ENCODE data around the gene FAM20C. TPM values are rescaled to one million over a fixed set of nuclear protein-coding genes. Genes with fewer than 3 reads are reported as not detected.

Gene FAM20C
- total RNA-seq, 3 donors from 2014 or later (not counting 1 experiment from before 2014, with no cell fraction given) = 1.2 to 8.6 (median 3.9) TPM

GRCh38 chr7:192701-193480 is 520 bp downstream of the FAM20C start:
- TF ChIP-seq, protein P1, sequence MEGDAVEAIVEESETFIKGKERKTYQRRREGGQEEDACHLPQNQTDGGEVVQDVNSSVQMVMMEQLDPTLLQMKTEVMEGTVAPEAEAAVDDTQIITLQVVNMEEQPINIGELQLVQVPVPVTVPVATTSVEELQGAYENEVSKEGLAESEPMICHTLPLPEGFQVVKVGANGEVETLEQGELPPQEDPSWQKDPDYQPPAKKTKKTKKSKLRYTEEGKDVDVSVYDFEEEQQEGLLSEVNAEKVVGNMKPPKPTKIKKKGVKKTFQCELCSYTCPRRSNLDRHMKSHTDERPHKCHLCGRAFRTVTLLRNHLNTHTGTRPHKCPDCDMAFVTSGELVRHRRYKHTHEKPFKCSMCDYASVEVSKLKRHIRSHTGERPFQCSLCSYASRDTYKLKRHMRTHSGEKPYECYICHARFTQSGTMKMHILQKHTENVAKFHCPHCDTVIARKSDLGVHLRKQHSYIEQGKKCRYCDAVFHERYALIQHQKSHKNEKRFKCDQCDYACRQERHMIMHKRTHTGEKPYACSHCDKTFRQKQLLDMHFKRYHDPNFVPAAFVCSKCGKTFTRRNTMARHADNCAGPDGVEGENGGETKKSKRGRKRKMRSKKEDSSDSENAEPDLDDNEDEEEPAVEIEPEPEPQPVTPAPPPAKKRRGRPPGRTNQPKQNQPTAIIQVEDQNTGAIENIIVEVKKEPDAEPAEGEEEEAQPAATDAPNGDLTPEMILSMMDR (IDR thresholded peaks at IDR 0.05) = no peak
- no peaks in the 10 kb centered on the region for H3K9me3 ChIP-seq (ENCODE audit: control insufficient read depth, insufficient read depth, low read length)
- ATAC-seq (peak in 2 of 3 donors; percentile 9 to 25), DNase-seq (no peak)
- H3K9me3 Mint-ChIP-seq = no peaks in the 10 kb centered on the region
- WGBS (ENCODE audit: insufficient coverage) = under 1% methylated on average over 116 of the region's 119 CpGs
- no peak overlapping the region for H3K4me3 Mint-ChIP-seq
- no peak overlapping the region for H3K4me3 ChIP-seq (ENCODE audit: low read length)
- H3K27ac Mint-ChIP-seq = no peak overlapping the region
- no peak overlapping the region for H3K27ac ChIP-seq (ENCODE audit: low read length)
- intact Hi-C loops (cut with micrococcal nuclease) = no loop called here
- H3K4me1 ChIP-seq (ENCODE audit: control insufficient read depth, insufficient read depth, low read length) = peaks cover 4% of the 10 kb centered on the region
- H3K4me1 Mint-ChIP-seq = peaks cover 0 to 4% of the 10 kb centered on the region in 2 donors
- H3K27me3 Mint-ChIP-seq (ENCODE audit: low read depth in 2 of 2) = peaks cover 13 to 43% of the 10 kb centered on the region in 2 donors
- H3K36me3 ChIP-seq (ENCODE audit: control insufficient read depth, insufficient read depth, low read length) = no peaks in the 10 kb centered on the region
- H3K36me3 Mint-ChIP-seq = no peaks in the 10 kb centered on the region
- peaks cover 8% of the 10 kb centered on the region for H3K27me3 ChIP-seq (ENCODE audit: control insufficient read depth, insufficient read depth, low read length)

DNA sequence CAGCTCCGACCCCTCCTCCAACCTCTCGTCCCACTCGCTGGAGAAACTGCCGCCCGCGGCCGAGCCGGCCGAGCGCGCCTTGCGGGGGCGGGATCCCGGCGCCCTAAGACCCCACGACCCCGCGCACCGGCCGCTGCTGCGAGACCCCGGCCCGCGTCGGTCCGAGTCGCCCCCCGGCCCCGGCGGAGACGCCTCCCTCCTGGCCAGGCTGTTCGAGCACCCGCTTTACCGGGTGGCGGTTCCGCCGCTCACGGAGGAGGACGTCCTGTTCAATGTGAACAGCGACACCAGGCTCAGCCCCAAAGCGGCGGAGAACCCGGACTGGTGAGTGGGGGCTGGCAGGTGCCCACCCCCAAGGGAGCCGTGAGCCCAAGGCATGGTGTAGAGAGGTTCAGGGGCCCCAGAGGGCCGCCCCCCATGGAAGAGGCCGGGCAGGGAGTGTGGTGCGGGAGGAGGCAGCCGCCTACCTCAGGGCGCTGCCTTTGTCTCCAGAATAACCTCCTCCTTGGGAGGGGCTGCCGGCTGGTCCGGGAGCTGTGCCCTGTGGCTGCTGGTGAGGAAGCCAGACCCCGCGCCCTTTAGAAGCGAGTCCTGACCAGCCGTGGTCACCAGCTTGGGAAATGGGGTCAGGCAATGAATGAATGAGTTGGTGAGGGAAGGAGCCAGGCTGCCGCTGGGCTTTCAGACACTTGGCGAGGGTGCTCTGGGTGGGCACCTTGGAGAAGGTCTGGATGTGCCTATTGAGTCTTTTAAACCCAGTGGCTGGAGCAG is 1.3 kb downstream of the FAM20C start:
- peaks cover 4% of the 10 kb centered on the region for H3K4me1 ChIP-seq (ENCODE audit: control insufficient read depth, insufficient read depth, low read length)
- Mint-ChIP-seq H3K9me3 (no peaks in the 10 kb centered on the region), H3K4me1 (peaks cover 0 to 4% of the 10 kb centered on the region in 2 donors), H3K27ac (no peak overlapping the region), H3K27me3 (ENCODE audit: low read depth in 2 of 2) (peaks cover 13 to 41% of the 10 kb centered on the region in 2 donors), H3K36me3 (no peaks in the 10 kb centered on the region), H3K4me3 (no peak overlapping the region)
- 7% methylated on average over 57 of the region's 57 CpGs for WGBS (ENCODE audit: insufficient coverage)
- TF ChIP-seq, protein P1 (IDR thresholded peaks at IDR 0.05) = no peak
- no peaks in the 10 kb centered on the region for H3K36me3 ChIP-seq (ENCODE audit: control insufficient read depth, insufficient read depth, low read length)
- H3K27ac ChIP-seq (ENCODE audit: low read length) = no peak overlapping the region
- intact Hi-C loops (cut with micrococcal nuclease) = no loop called here
- no peaks in the 10 kb centered on the region for H3K9me3 ChIP-seq (ENCODE audit: control insufficient read depth, insufficient read depth, low read length)
- ATAC-seq (no peak), DNase-seq (no peak)
- H3K27me3 ChIP-seq (ENCODE audit: control insufficient read depth, insufficient read depth, low read length) = peaks cover 8% of the 10 kb centered on the region
- peak overlapping the region; percentile 7 for H3K4me3 ChIP-seq (ENCODE audit: low read length)

GRCh38 chr7:194252-195009 is 2.1 kb downstream of the FAM20C start:
- Mint-ChIP-seq H3K4me3 (no peak overlapping the region), H3K27me3 (ENCODE audit: low read depth in 2 of 2) (peaks cover 13 to 38% of the 10 kb centered on the region in 2 donors), H3K4me1 (peaks cover 0 to 4% of the 10 kb centered on the region in 2 donors), H3K9me3 (no peaks in the 10 kb centered on the region), H3K36me3 (no peaks in the 10 kb centered on the region), H3K27ac (no peak overlapping the region)
- H3K4me3 ChIP-seq (ENCODE audit: low read length) = no peak overlapping the region
- H3K9me3 ChIP-seq (ENCODE audit: control insufficient read depth, insufficient read depth, low read length) = no peaks in the 10 kb centered on the region
- DNase-seq (no peak), ATAC-seq (no peak)
- WGBS (ENCODE audit: insufficient coverage) = 72% methylated on average over 27 of the region's 27 CpGs
- intact Hi-C loops (cut with micrococcal nuclease) = no loop called here
- no peaks in the 10 kb centered on the region for H3K36me3 ChIP-seq (ENCODE audit: control insufficient read depth, insufficient read depth, low read length)
- peaks cover 4% of the 10 kb centered on the region for H3K4me1 ChIP-seq (ENCODE audit: control insufficient read depth, insufficient read depth, low read length)
- TF ChIP-seq, protein P1 (IDR thresholded peaks at IDR 0.05) = no peak
- H3K27me3 ChIP-seq (ENCODE audit: control insufficient read depth, insufficient read depth, low read length) = peaks cover 8% of the 10 kb centered on the region
- H3K27ac ChIP-seq (ENCODE audit: low read length) = no peak overlapping the region

Data from natural killer cell (primary cell).